ENCODE measurements around the gene ROBO1. TPM values are rescaled to one million over a fixed set of nuclear protein-coding genes. Genes with fewer than 3 reads are reported as not detected.

Gene ROBO1
- total RNA-seq, 4 donors from 2014 or later, result 25.0 to 42.6 (median 35.7) TPM

DNA sequence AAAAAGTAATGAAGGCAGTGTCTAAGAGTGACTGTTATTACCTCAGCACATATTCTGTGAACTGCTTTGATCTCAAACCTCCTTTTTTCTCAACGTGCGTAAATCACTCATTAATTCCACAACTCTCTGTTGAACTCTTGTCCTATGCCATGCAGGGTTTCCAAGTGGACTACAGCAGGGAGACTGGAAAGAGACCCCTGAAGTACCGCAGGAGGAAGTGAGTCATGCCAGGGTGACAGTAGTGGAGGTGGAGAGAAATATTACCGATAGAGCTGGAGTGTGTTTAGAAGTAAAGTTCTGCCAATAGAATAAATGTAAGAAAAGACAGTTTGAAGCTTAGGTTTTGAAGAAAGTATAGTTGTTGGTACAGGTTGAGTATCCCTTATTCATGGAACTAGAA, 908.9 kb downstream of the ROBO1 start:
- no peaks in the 10 kb centered on the region for H3K27me3 ChIP-seq
- H3K9me3 ChIP-seq, result no peaks in the 10 kb centered on the region
- no peak for TF ChIP-seq POLR2A (IDR thresholded peaks at IDR 0.05)
- TF ChIP-seq, protein P1, sequence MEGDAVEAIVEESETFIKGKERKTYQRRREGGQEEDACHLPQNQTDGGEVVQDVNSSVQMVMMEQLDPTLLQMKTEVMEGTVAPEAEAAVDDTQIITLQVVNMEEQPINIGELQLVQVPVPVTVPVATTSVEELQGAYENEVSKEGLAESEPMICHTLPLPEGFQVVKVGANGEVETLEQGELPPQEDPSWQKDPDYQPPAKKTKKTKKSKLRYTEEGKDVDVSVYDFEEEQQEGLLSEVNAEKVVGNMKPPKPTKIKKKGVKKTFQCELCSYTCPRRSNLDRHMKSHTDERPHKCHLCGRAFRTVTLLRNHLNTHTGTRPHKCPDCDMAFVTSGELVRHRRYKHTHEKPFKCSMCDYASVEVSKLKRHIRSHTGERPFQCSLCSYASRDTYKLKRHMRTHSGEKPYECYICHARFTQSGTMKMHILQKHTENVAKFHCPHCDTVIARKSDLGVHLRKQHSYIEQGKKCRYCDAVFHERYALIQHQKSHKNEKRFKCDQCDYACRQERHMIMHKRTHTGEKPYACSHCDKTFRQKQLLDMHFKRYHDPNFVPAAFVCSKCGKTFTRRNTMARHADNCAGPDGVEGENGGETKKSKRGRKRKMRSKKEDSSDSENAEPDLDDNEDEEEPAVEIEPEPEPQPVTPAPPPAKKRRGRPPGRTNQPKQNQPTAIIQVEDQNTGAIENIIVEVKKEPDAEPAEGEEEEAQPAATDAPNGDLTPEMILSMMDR (IDR thresholded peaks at IDR 0.05), result no peak
- intact Hi-C loops (cut with DNase I), result no loop called here
- H3K4me3 ChIP-seq, result no peak overlapping the region
- WGBS, 2 donors, result 79 to 88% methylated on average over 4 of the region's 4 CpGs
- no peaks in the 10 kb centered on the region for H3K36me3 ChIP-seq
- DNase-seq, result no peak
- H3K27ac ChIP-seq, result no peak overlapping the region
- H3K4me1 ChIP-seq, result peaks cover 0 to 18% (median 0%) of the 10 kb centered on the region in 3 donors

DNA sequence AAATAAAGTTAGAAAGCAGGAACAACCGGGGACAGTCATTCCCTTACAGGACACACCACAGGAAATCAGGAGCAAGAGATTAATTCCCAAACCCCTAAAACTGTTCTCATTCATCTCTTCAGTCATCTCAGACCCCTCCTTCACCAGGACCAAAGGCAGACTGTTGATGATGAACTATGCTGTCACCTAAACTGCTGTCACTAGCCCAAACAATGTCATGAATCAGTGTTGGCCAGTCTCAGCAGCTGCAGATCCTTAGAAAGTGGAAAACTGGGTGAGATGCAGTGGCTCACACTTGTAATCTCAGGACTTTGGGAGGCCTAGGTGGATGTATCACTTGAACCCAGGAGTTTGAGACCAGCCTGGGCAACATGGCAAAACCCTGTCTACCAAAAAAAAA, 909.6 kb downstream of the ROBO1 start:
- Histone ChIP-seq H3K4me1 (peaks cover 0 to 18% (median 0%) of the 10 kb centered on the region in 3 donors), H3K36me3 (no peaks in the 10 kb centered on the region), H3K4me3 (no peak overlapping the region), H3K27me3 (no peaks in the 10 kb centered on the region), H3K27ac (no peak overlapping the region), H3K9me3 (no peaks in the 10 kb centered on the region)
- DNase-seq, result no peak
- TF ChIP-seq POLR2A (IDR thresholded peaks at IDR 0.05), result no peak
- TF ChIP-seq, protein P1 (IDR thresholded peaks at IDR 0.05), result no peak
- intact Hi-C loops (cut with DNase I), result no loop called here
- WGBS, 2 donors, result 27 to 60% methylated on average over 1 of the region's 1 CpG

DNA sequence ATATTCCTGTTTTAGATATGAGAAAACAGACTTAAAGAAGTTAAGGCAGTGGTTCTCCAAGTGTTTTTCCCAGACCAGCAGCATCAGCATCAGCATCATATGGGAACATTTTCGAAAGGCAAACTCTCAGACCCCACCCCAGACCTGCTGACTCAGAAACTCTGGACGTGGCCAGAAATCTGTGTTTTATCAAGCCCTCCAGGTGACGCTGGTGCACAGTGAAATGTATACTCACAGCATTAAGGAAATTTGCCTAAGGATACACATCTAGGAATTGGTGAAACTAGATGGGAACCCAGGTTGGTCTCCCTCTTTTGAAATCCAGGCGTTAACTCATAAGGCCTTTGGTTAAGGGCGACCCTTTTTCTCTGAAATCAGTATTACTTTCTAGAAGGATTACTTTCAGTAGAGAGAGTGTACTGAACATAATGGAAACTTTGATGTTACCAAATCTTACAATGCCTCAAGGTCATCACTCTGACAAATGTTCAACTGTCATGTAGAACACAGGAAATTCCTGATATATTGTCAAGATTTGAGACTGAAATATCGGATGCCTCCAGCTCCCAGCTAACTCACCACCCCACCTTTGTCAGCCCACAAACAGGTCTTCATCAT, 910.2 kb downstream of the ROBO1 start:
- WGBS, 2 donors, result 65 to 73% methylated on average over 6 of the region's 6 CpGs
- no peak for DNase-seq
- Histone ChIP-seq H3K36me3 (no peaks in the 10 kb centered on the region), H3K4me1 (peaks cover 0 to 18% (median 0%) of the 10 kb centered on the region in 3 donors), H3K27me3 (no peaks in the 10 kb centered on the region), H3K27ac (no peak overlapping the region), H3K4me3 (no peak overlapping the region), H3K9me3 (no peaks in the 10 kb centered on the region)
- intact Hi-C loops (cut with DNase I), result no loop called here
- TF ChIP-seq, protein P1 (IDR thresholded peaks at IDR 0.05), result peak in 1 of 6 experiments; percentile 31
- no peak for TF ChIP-seq POLR2A (IDR thresholded peaks at IDR 0.05)

DNA sequence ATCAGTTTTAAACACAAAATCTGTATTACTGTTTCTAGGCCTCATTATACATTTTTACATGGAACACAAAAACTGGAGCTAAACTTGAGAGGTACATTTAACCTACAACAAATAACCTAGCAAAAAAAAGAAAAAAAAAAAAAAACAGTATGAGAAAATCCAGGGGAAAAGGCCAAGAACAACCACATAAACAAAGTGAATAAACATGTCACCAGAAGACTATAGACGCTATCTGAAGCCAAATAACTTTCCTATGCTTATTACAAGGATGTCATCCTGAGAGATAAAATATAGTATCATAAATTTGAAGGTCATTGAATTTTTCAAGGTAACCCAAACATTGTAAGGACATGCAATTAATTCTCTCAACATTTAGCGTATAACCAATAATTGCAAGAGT, 911.6 kb downstream of the ROBO1 start:
- Histone ChIP-seq H3K27me3 (no peaks in the 10 kb centered on the region), H3K27ac (no peak overlapping the region), H3K4me1 (peaks cover 0 to 18% (median 0%) of the 10 kb centered on the region in 3 donors), H3K36me3 (no peaks in the 10 kb centered on the region), H3K4me3 (no peak overlapping the region), H3K9me3 (no peaks in the 10 kb centered on the region)
- WGBS, 2 donors, result 81 to 86% methylated on average over 2 of the region's 2 CpGs
- DNase-seq, result no peak
- intact Hi-C loops (cut with DNase I), result no loop called here
- TF ChIP-seq, protein P1 (IDR thresholded peaks at IDR 0.05), result no peak
- TF ChIP-seq POLR2A (IDR thresholded peaks at IDR 0.05), result no peak

DNA sequence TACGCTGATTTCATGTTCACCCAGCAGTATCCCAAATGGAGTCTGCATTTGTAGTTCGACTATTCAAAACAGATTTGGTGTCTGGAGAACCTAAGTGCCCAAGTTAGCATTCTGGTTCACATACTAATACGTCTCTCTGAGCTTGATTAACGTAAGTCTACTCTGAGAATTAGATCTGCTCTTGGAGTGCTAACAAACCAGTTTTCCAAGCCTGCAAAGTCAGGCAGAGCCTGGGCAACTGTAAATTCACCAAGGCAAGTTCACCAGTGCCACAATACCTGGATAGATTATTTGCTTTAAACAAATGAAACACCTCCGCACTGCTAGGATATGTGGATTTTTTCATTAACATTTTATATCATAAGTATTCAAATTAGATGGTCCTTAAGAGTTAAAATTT, 912.6 kb downstream of the ROBO1 start:
- TF ChIP-seq, protein P1 (IDR thresholded peaks at IDR 0.05), result no peak
- TF ChIP-seq POLR2A (IDR thresholded peaks at IDR 0.05), result no peak
- WGBS, 2 donors, result 75 to 76% methylated on average over 5 of the region's 5 CpGs

More for the DNA sequence above, 912.6 kb downstream of the ROBO1 start:
- Histone ChIP-seq H3K9me3 (no peaks in the 10 kb centered on the region), H3K27ac (no peak overlapping the region), H3K27me3 (no peaks in the 10 kb centered on the region), H3K4me3 (no peak overlapping the region), H3K4me1 (peaks cover 0 to 18% (median 0%) of the 10 kb centered on the region in 3 donors), H3K36me3 (no peaks in the 10 kb centered on the region)
- intact Hi-C loops (cut with DNase I), result no loop called here
- no peak for DNase-seq
